Measurements from ENCODE around the gene HS3ST4.

DNA sequence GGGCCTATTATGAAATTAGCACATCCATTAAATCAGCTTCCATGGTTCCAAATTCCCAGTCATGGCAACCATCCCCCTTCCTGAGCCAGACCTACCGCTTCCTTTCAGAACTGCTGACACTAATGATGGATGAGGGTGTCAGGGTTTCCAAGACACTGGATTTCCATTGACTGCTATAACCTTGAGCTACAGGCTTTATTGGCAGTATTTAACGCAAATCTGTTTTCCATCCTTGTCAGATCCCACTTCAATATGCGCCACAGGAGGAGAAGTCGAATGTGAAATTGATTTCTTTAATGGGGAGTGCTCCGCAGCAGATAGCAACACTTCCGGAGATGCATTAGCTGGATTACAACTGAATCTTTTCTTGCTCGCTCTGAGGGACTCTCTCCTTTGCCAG, 197.1 kb downstream of the HS3ST4 start:
- TF ChIP-seq CTCF (IDR thresholded peaks at IDR 0.05) (no peak), POLR2A (IDR thresholded peaks at IDR 0.05) (no peak)
